A549 treated with CpdA at 1 μM for 4 hours (cell line): ENCODE measurements around the gene SATB1. TPM values are rescaled to one million over a fixed set of nuclear protein-coding genes. Genes with fewer than 3 reads are reported as not detected.

Experiments used
- total RNA-seq: library from RNA; stranded (reverse); fragments of 200-300 nt; extraction: Qiagen RNA extraction; gene quantifications from 5 replicates; pipeline ENCODE4 v1.2.3, GENCODE V29; 2022; ENCODE audit warnings: low read depth

SATB1 gene
- 0.08 to 0.13 TPM (median 0.09 TPM) in 3 of 5 replicates, not detected in the others for total RNA-seq

DNA sequence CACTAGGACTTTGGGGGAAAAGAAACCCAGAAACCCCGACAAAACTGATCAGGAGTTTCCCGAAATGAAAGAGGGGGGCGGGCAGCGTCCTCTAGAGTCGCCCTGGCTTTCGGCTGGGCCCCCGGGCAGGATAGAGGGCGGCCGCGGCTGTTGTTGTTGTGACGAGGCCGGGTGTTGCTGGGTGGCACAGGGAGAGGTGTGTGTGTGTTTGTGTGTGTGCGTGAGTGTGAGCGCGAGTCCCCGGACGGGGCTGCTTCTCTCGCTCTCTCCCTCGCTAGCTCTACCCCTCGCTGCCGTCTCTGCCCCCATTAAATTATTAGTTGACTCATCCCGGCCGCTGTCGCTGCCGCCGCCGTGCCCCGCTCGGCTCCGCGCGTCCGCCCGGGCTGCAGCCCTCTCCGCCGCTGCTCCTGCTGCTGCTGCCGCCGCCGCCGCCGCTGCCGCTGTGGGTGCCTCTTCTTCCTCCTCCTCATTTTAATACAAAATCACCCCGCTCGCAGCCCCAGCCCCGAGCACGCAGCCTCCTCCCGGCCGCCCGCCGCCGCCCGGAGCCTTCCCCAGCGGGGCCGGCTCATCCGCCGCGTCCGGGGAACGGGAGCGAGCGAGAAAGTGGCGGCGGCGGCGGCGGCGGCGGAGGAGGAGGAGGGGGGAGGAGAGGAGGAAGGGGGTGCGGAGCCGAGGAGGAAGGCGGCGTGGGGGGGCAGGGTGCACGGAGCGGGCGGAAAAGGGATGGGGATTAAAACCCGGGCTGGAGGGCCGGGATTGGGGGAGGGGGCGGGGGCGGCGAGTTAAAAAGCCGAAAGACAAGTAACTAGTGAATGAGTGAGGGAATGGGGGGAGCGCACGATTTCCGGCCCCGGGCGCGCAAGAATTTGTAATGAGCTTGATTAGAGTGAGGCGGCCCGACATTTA lies at the start of gene SATB1:
Gene SATB1 (minus strand): TSS at position 611 of the 912 bp plus-strand sequence. CDS start 4,372 bp downstream, outside the sequence.

